ENCODE measurements around the gene AVEN.

AVEN gene

DNA sequence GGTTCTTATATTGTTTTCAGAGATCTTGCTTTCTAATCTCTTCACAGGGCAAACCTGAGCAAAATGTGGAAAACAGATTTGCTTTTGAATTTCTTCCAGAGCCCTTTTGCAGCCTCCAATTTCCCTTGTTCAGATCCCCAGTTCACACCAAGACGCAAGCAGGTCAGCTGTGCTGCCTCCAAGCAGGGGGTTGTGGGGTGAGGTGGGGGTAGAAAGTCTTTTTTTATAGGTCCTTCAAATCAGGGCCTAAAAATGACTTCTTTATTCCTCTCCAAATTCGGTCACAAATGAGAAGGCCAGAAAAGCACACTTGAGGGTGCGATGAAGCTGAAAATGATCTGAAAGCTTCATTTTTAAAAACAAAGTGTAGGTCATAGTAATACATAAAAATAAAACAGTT is 26.3 kb upstream of the AVEN start:
- no peaks in the 10 kb centered on the region for H3K4me1 ChIP-seq (ENCODE audit: control insufficient read depth in 1 of 2, insufficient read depth in 2 of 2, low read length in 2 of 2)
- no peak overlapping the region for H3K18ac ChIP-seq (ENCODE audit: low read length)
- H2BK5ac ChIP-seq (ENCODE audit: low read depth, low read length, poor library complexity) = no peak overlapping the region
- no peak overlapping the region for H3K23ac ChIP-seq (ENCODE audit: low read length)
- no peak for DNase-seq
- H3K36me3 ChIP-seq (ENCODE audit: control insufficient read depth in 1 of 2, insufficient read depth in 2 of 2, low read length in 2 of 2) = no peaks in the 10 kb centered on the region
- H3K9me3 ChIP-seq (ENCODE audit: insufficient read depth, low read depth, low read length) = no peaks in the 10 kb centered on the region
- H3K27ac ChIP-seq (ENCODE audit: low read depth, low read length) = no peak overlapping the region
- H3K79me2 ChIP-seq (ENCODE audit: control insufficient read depth, insufficient read depth, low read length, poor library complexity) = no peaks in the 10 kb centered on the region
- no peak overlapping the region for H3K9ac ChIP-seq (ENCODE audit: low read length)
- no CpG with 5 or more reads among the region's 3 CpGs for WGBS (ENCODE audit: extremely low coverage, insufficient coverage, insufficient read length)
- H4K12ac ChIP-seq (ENCODE audit: low read depth, low read length) = no peak overlapping the region
- no peak overlapping the region for H2AK5ac ChIP-seq (ENCODE audit: low read length)
- H4K91ac ChIP-seq (ENCODE audit: low read depth, low read length) = no peak overlapping the region
- no peak overlapping the region for H2BK12ac ChIP-seq (ENCODE audit: low read length)
- no peak overlapping the region for H3K14ac ChIP-seq (ENCODE audit: low read length)
- H2AFZ ChIP-seq (ENCODE audit: insufficient read depth, low read length, poor library complexity) = no peak overlapping the region
- no peak overlapping the region for H4K8ac ChIP-seq (ENCODE audit: low read depth, low read length)
- H3K4ac ChIP-seq (ENCODE audit: low read depth, low read length) = no peak overlapping the region
- no peaks in the 10 kb centered on the region for H3K27me3 ChIP-seq (ENCODE audit: insufficient read depth, low read length)
- no peak overlapping the region for H2BK120ac ChIP-seq (ENCODE audit: insufficient read depth, low read length, poor library complexity)
- no peaks in the 10 kb centered on the region for H3K79me1 ChIP-seq (ENCODE audit: low read length)
- H3K4me2 ChIP-seq (ENCODE audit: low read length) = no peak overlapping the region
- H3K4me3 ChIP-seq (ENCODE audit: low read depth, low read length) = no peak overlapping the region

GRCh38 chr15:34064438-34064837 is 25.4 kb upstream of the AVEN start:
- Histone ChIP-seq H2BK120ac (ENCODE audit: insufficient read depth, low read length, poor library complexity) (no peak overlapping the region), H3K4me1 (ENCODE audit: control insufficient read depth in 1 of 2, insufficient read depth in 2 of 2, low read length in 2 of 2) (no peaks in the 10 kb centered on the region), H2AFZ (ENCODE audit: insufficient read depth, low read length, poor library complexity) (no peak overlapping the region), H3K14ac (ENCODE audit: low read length) (no peak overlapping the region), H3K9ac (ENCODE audit: low read length) (no peak overlapping the region), H3K9me3 (ENCODE audit: insufficient read depth, low read depth, low read length) (no peaks in the 10 kb centered on the region), H3K27me3 (ENCODE audit: insufficient read depth, low read length) (no peaks in the 10 kb centered on the region), H4K91ac (ENCODE audit: low read depth, low read length) (no peak overlapping the region), H2AK5ac (ENCODE audit: low read length) (no peak overlapping the region), H3K4me3 (ENCODE audit: low read depth, low read length) (no peak overlapping the region), H3K4me2 (ENCODE audit: low read length) (no peak overlapping the region), H3K79me1 (ENCODE audit: low read length) (no peaks in the 10 kb centered on the region), H3K36me3 (ENCODE audit: control insufficient read depth in 1 of 2, insufficient read depth in 2 of 2, low read length in 2 of 2) (no peaks in the 10 kb centered on the region), H4K8ac (ENCODE audit: low read depth, low read length) (no peak overlapping the region), H3K27ac (ENCODE audit: low read depth, low read length) (no peak overlapping the region), H3K4ac (ENCODE audit: low read depth, low read length) (no peak overlapping the region), H2BK5ac (ENCODE audit: low read depth, low read length, poor library complexity) (no peak overlapping the region), H4K12ac (ENCODE audit: low read depth, low read length) (no peak overlapping the region), H3K23ac (ENCODE audit: low read length) (no peak overlapping the region), H3K18ac (ENCODE audit: low read length) (no peak overlapping the region), H2BK12ac (ENCODE audit: low read length) (no peak overlapping the region), H3K79me2 (ENCODE audit: control insufficient read depth, insufficient read depth, low read length, poor library complexity) (no peaks in the 10 kb centered on the region)
- DNase-seq = no peak
- WGBS (ENCODE audit: extremely low coverage, insufficient coverage, insufficient read length) = no CpG with 5 or more reads among the region's 1 CpG

DNA sequence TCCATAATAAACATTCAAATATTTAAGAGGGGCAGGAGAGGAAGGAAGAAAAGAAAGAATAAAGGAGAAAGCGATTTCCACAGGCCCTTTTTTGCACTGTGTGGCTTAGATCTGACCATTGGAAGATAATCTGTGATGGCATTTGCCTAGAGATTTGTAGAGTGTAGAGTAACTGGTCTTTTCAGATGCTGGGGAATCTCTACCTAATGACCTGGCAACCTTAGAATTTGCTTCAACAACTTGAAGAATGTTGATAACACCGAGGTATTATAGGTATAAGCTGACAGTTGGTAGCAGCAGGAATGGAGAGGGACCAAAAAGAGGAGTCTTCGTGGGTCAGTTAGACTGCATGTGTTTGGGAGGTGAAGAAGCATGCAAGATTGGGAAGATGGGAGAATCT is 20.9 kb upstream of the AVEN start:
- Histone ChIP-seq H2AK5ac (ENCODE audit: low read length) (no peak overlapping the region), H3K27ac (ENCODE audit: low read depth, low read length) (no peak overlapping the region), H3K4me3 (ENCODE audit: low read depth, low read length) (no peak overlapping the region), H3K79me1 (ENCODE audit: low read length) (no peaks in the 10 kb centered on the region), H3K14ac (ENCODE audit: low read length) (no peak overlapping the region), H3K18ac (ENCODE audit: low read length) (no peak overlapping the region), H4K91ac (ENCODE audit: low read depth, low read length) (no peak overlapping the region), H2BK12ac (ENCODE audit: low read length) (no peak overlapping the region), H3K27me3 (ENCODE audit: insufficient read depth, low read length) (no peaks in the 10 kb centered on the region), H3K4me1 (ENCODE audit: control insufficient read depth in 1 of 2, insufficient read depth in 2 of 2, low read length in 2 of 2) (no peaks in the 10 kb centered on the region), H2BK120ac (ENCODE audit: insufficient read depth, low read length, poor library complexity) (no peak overlapping the region), H3K4me2 (ENCODE audit: low read length) (no peak overlapping the region), H2AFZ (ENCODE audit: insufficient read depth, low read length, poor library complexity) (no peak overlapping the region), H2BK5ac (ENCODE audit: low read depth, low read length, poor library complexity) (no peak overlapping the region), H3K4ac (ENCODE audit: low read depth, low read length) (no peak overlapping the region), H3K9me3 (ENCODE audit: insufficient read depth, low read depth, low read length) (no peaks in the 10 kb centered on the region), H3K36me3 (ENCODE audit: control insufficient read depth in 1 of 2, insufficient read depth in 2 of 2, low read length in 2 of 2) (no peaks in the 10 kb centered on the region), H3K79me2 (ENCODE audit: control insufficient read depth, insufficient read depth, low read length, poor library complexity) (no peaks in the 10 kb centered on the region), H4K8ac (ENCODE audit: low read depth, low read length) (no peak overlapping the region), H3K23ac (ENCODE audit: low read length) (no peak overlapping the region), H3K9ac (ENCODE audit: low read length) (no peak overlapping the region), H4K12ac (ENCODE audit: low read depth, low read length) (no peak overlapping the region)
- peak; percentile 58 to 92 for DNase-seq
- WGBS (ENCODE audit: extremely low coverage, insufficient coverage, insufficient read length) = no CpG with 5 or more reads among the region's 3 CpGs

- DNase-seq = peak; percentile 61 to 75
- no peak overlapping the region for H3K14ac ChIP-seq (ENCODE audit: low read length)
- no peak overlapping the region for H3K4me2 ChIP-seq (ENCODE audit: low read length)
- no peak overlapping the region for H2BK120ac ChIP-seq (ENCODE audit: insufficient read depth, low read length, poor library complexity)
- H3K4me1 ChIP-seq (ENCODE audit: control insufficient read depth in 1 of 2, insufficient read depth in 2 of 2, low read length in 2 of 2) = no peaks in the 10 kb centered on the region
- WGBS (ENCODE audit: extremely low coverage, insufficient coverage, insufficient read length) = no CpG with 5 or more reads among the region's 2 CpGs
- no peak overlapping the region for H3K4me3 ChIP-seq (ENCODE audit: low read depth, low read length)
- H4K12ac ChIP-seq (ENCODE audit: low read depth, low read length) = no peak overlapping the region
- no peak overlapping the region for H3K9ac ChIP-seq (ENCODE audit: low read length)
- no peak overlapping the region for H2BK5ac ChIP-seq (ENCODE audit: low read depth, low read length, poor library complexity)
- H3K27me3 ChIP-seq (ENCODE audit: insufficient read depth, low read length) = no peaks in the 10 kb centered on the region
- H3K36me3 ChIP-seq (ENCODE audit: control insufficient read depth in 1 of 2, insufficient read depth in 2 of 2, low read length in 2 of 2) = no peaks in the 10 kb centered on the region
- no peaks in the 10 kb centered on the region for H3K79me2 ChIP-seq (ENCODE audit: control insufficient read depth, insufficient read depth, low read length, poor library complexity)
- H3K23ac ChIP-seq (ENCODE audit: low read length) = no peak overlapping the region
- H3K18ac ChIP-seq (ENCODE audit: low read length) = no peak overlapping the region
- H3K79me1 ChIP-seq (ENCODE audit: low read length) = no peaks in the 10 kb centered on the region
- no peak overlapping the region for H2AK5ac ChIP-seq (ENCODE audit: low read length)
- H2BK12ac ChIP-seq (ENCODE audit: low read length) = no peak overlapping the region
- H3K4ac ChIP-seq (ENCODE audit: low read depth, low read length) = no peak overlapping the region
- H3K27ac ChIP-seq (ENCODE audit: low read depth, low read length) = no peak overlapping the region
- no peak overlapping the region for H2AFZ ChIP-seq (ENCODE audit: insufficient read depth, low read length, poor library complexity)
- no peak overlapping the region for H4K8ac ChIP-seq (ENCODE audit: low read depth, low read length)
- H4K91ac ChIP-seq (ENCODE audit: low read depth, low read length) = no peak overlapping the region
- no peaks in the 10 kb centered on the region for H3K9me3 ChIP-seq (ENCODE audit: insufficient read depth, low read depth, low read length)
These were observed 20.5 kb upstream of the AVEN start for GRCh38 chr15:34059476-34059875.
